ENCODE results near the gene RHOV. TPM values are rescaled to one million over a fixed set of nuclear protein-coding genes. Genes with fewer than 3 reads are reported as not detected.

RHOV gene
- total RNA-seq, 2 donors from 2014 or later, result 5.9 to 11.7 TPM

DNA sequence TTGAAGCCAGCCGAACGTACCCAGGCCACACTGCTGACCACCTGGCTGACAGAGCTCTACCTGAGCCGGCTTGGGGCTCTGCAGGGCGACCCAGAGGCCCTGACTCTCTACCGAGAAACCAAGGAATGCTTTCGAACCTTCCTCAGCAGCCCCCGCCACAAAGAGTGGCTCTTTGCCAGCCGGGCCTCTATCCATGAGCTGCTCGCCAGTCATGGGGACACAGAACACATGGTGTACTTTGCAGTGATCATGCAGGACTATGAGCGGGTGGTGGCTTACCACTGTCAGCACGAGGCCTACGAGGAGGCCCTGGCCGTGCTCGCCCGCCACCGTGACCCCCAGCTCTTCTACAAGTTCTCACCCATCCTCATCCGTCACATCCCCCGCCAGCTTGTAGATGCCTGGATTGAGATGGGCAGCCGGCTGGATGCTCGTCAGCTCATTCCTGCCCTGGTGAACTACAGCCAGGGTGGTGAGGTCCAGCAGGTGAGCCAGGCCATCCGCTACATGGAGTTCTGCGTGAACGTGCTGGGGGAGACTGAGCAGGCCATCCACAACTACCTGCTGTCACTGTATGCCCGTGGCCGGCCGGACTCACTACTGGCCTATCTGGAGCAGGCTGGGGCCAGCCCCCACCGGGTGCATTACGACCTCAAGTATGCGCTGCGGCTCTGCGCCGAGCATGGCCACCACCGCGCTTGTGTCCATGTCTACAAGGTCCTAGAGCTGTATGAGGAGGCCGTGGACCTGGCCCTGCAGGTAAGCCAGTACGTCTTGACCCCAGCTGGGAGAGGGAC is 26.4 kb upstream of the RHOV start:
- TF ChIP-seq, protein P1, sequence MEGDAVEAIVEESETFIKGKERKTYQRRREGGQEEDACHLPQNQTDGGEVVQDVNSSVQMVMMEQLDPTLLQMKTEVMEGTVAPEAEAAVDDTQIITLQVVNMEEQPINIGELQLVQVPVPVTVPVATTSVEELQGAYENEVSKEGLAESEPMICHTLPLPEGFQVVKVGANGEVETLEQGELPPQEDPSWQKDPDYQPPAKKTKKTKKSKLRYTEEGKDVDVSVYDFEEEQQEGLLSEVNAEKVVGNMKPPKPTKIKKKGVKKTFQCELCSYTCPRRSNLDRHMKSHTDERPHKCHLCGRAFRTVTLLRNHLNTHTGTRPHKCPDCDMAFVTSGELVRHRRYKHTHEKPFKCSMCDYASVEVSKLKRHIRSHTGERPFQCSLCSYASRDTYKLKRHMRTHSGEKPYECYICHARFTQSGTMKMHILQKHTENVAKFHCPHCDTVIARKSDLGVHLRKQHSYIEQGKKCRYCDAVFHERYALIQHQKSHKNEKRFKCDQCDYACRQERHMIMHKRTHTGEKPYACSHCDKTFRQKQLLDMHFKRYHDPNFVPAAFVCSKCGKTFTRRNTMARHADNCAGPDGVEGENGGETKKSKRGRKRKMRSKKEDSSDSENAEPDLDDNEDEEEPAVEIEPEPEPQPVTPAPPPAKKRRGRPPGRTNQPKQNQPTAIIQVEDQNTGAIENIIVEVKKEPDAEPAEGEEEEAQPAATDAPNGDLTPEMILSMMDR (IDR thresholded peaks at IDR 0.05), result no peak
- TF ChIP-seq POLR2AphosphoS5 (IDR thresholded peaks at IDR 0.05) (no peak), POLR2A (IDR thresholded peaks at IDR 0.05) (no peak)
- Histone ChIP-seq H3K27me3 (replicated peaks; ENCODE audit: insufficient read depth) (no peaks in the 10 kb centered on the region), H3K27ac (no peak overlapping the region), H3K4me3 (no peak overlapping the region), H3K36me3 (peaks cover 4 to 23% of the 10 kb centered on the region in 2 donors), H3K4me1 (replicated peaks) (peaks cover 7% of the 10 kb centered on the region), H3K9me3 (no peaks in the 10 kb centered on the region)
- intact Hi-C loops (cut with DNase I), result loop anchor here (10.0 kb wide), 1 partner anchor 214 kb away; the partner anchor contains the start of gene INO80
- WGBS, result 90% methylated on average over 36 of the region's 36 CpGs
- no peak for DNase-seq (ENCODE audit: low spot score)

DNA sequence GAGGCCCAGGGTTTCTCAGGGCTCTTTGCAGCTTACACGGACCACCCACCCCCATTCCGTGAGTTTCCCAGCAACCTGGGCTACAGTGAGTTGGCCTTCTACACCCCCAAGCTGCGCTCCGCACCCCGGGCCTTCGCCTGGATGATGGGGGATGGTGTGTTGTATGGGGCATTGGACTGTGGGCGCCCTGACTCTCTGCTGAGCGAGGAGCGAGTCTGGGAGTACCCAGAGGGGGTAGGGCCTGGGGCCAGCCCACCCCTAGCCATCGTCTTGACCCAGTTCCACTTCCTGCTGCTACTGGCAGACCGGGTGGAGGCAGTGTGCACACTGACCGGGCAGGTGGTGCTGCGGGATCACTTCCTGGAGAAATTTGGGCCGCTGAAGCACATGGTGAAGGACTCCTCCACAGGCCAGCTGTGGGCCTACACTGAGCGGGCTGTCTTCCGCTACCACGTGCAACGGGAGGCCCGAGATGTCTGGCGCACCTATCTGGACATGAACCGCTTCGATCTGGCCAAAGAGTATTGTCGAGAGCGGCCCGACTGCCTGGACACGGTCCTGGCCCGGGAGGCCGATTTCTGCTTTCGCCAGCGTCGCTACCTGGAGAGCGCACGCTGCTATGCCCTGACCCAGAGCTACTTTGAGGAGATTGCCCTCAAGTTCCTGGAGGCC is 25.6 kb upstream of the RHOV start:
- Histone ChIP-seq H3K9me3 (no peaks in the 10 kb centered on the region), H3K27ac (no peak overlapping the region), H3K36me3 (peaks cover 4 to 23% of the 10 kb centered on the region in 2 donors), H3K4me3 (no peak overlapping the region), H3K27me3 (replicated peaks; ENCODE audit: insufficient read depth) (no peaks in the 10 kb centered on the region), H3K4me1 (replicated peaks) (peaks cover 9% of the 10 kb centered on the region)
- TF ChIP-seq POLR2AphosphoS5 (IDR thresholded peaks at IDR 0.05), result no peak
- TF ChIP-seq, protein P1 (IDR thresholded peaks at IDR 0.05), result no peak
- no peak for TF ChIP-seq POLR2A (IDR thresholded peaks at IDR 0.05)
- intact Hi-C loops (cut with DNase I), result loop anchor here (10.0 kb wide), 3 partner anchors 205 to 305 kb away; partner anchors contain the start of genes INO80, KNL1 and RAD51
- no peak for DNase-seq (ENCODE audit: low spot score)
- WGBS, result 90% methylated on average over 33 of the region's 33 CpGs

DNA sequence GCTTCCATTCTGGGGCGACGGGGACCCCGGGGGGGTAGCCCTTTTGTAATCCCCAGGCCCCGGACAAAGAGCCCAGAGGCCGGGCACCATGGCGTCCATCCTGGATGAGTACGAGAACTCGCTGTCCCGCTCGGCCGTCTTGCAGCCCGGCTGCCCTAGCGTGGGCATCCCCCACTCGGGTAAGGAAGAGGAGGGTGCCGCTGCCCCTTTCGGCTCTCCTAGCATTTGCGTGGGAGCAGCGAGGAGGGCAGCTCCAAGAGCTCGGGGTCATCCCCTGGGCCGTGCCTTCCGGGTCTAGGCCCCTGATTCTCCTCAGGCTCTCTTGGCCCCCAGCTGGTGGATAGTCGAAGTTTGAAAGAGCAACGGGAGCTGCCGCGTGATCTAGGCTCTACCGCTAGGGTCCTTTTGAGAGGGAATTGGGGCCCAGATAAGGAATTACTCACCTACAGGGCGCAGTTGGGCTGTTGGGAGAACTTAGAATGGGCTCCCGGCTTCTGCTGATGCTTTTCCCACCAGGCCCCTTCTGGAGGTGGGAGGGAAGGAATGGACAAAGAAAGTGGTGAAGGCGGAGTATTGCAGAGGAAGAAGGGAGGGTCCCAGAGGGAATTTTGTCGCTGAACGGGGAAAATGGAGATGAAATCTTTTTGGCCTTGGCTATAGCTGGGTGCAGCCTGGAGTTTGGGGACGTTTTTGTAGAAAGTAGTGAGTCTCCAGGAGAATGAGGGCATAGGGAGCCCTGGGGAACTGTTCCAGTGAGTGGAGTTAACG is 20.8 kb upstream of the RHOV start:
- TF ChIP-seq, protein P1 (IDR thresholded peaks at IDR 0.05), result peak; percentile 22 to 67 (median 47)
- TF ChIP-seq POLR2A (IDR thresholded peaks at IDR 0.05) (no peak), POLR2AphosphoS5 (IDR thresholded peaks at IDR 0.05) (no peak)
- WGBS, result 1% methylated on average over 32 of the region's 33 CpGs
- Histone ChIP-seq H3K27ac (peak overlapping the region; percentile 91 to 93), H3K4me1 (replicated peaks) (peaks cover 6% of the 10 kb centered on the region), H3K4me3 (peak overlapping the region; percentile 54 to 82), H3K36me3 (peaks cover 4 to 13% of the 10 kb centered on the region in 2 donors), H3K27me3 (replicated peaks; ENCODE audit: insufficient read depth) (no peaks in the 10 kb centered on the region), H3K9me3 (no peaks in the 10 kb centered on the region)
- DNase-seq (ENCODE audit: low spot score), result peak; percentile 26
- intact Hi-C loops (cut with DNase I), result loop anchor here (5.0 to 10.0 kb wide), 4 partner anchors 38 to 300 kb away; partner anchors contain the start of genes KNL1 and RAD51

DNA sequence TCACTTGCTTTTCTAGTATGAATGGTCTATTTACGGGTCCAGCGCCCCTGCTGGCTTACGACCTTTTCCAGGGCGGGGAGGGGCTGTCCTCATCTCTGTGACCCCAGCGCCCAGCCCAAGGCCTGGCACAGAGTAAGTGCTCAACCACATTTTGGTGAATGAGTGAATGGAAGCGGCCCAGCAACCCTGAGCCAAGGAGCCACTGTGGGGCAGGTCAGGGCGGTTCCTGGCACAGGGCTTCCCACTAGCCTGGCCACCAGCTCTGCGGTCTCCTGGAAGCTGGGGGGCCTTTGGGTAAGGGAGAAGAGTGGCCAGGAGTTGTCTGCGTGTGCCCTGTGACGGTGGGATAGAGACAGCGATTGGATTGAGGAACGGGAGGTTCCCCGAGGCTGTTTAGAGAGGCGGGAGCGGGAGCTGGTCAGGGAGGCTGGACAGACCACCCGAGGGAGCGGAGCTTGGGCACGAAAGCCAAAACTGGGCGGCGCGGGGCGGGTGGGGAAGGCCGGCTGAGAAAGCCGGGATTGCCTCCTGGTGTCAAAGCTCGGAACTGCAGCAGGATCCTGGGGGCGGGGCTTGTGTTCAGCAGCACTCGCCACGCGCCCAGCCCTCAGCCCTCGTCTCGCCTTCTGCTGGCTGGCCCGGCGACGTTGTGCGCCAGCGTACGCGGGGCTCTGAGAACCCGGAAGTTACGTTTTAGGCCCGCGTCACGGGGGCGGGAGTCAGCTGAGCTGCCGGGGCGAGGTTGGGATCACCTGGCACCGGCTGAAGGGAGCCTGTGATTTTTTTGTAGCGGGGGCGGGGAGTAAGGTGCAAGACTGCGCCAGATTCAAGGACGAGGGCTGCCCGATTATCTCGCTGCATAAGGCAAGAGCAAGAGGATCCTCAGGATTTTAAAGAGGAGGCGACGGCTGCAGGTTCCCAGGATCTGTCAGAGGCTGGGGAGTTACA is 20.0 kb upstream of the RHOV start, which contains the start of gene VPS18:
Gene VPS18 (plus strand): TSS at position 718 of the 948 bp plus-strand sequence. CDS start 319 bp downstream, outside the sequence.
- intact Hi-C loops (cut with DNase I), result loop anchor here (5.0 to 10.0 kb wide), 4 partner anchors 37 to 299 kb away; partner anchors contain the start of genes KNL1 and RAD51
- H3K4me3 ChIP-seq, result peak within 1 kb of the TSS; percentile 54 to 82
- no peaks in the 10 kb centered on the region for H3K27me3 ChIP-seq (replicated peaks; ENCODE audit: insufficient read depth)
- peak within 1 kb of the TSS; percentile 91 to 93 for H3K27ac ChIP-seq
- DNase-seq (ENCODE audit: low spot score), result peak; percentile 99
- peaks cover 6% of the 10 kb centered on the region for H3K4me1 ChIP-seq (replicated peaks)
- TF ChIP-seq, protein P1 (IDR thresholded peaks at IDR 0.05), result peak; percentile 94 to 100 (median 99)
- TF ChIP-seq POLR2AphosphoS5 (IDR thresholded peaks at IDR 0.05), result peak; percentile 100
- TF ChIP-seq POLR2A (IDR thresholded peaks at IDR 0.05), result peak; percentile 93
- no peaks in the 10 kb centered on the region for H3K9me3 ChIP-seq
- peaks cover 0 to 7% of the 10 kb centered on the region in 2 donors for H3K36me3 ChIP-seq
- 4% methylated on average over 55 of the region's 55 CpGs for WGBS

Data from prostate gland (tissue), 2 donors.